ENCODE data around the gene LEKR1. TPM values are rescaled to one million over a fixed set of nuclear protein-coding genes. Genes with fewer than 3 reads are reported as not detected.

LEKR1 gene
- total and polyA plus RNA-seq, 9 of the 15 experiments (the other 6 are each of a cell fraction or from before 2014, with no cell fraction given): 0.76 to 1.8 (median 1.2) TPM

- no peak for TF ChIP-seq ARID3B (CRISPR knock-in tag; IDR thresholded peaks at IDR 0.05; ENCODE audit: borderline replicate concordance)
- TF ChIP-seq GTF2E2 (tag; IDR thresholded peaks at IDR 0.05): no peak
- TF ChIP-seq BCL6 (CRISPR knock-in tag; IDR thresholded peaks at IDR 0.05): no peak
- TF ChIP-seq RBBP5 (IDR thresholded peaks at IDR 0.05; ENCODE audit: borderline replicate concordance, insufficient read depth, low read length, poor library complexity, severe bottlenecking): no peak
- no peak for TF ChIP-seq THRA (IDR thresholded peaks at IDR 0.05)
- no peak for TF ChIP-seq CC2D1A (IDR thresholded peaks at IDR 0.05)
- TF ChIP-seq HDAC3 (IDR thresholded peaks at IDR 0.05; ENCODE audit: borderline replicate concordance, partially characterized antibody): peak; percentile 18
- TF ChIP-seq CSDE1 (IDR thresholded peaks at IDR 0.05): no peak
- TF ChIP-seq GTF2B (IDR thresholded peaks at IDR 0.05; ENCODE audit: extremely low read depth, insufficient read length): no peak
- no peak for TF ChIP-seq ZNF143 (CRISPR knock-in tag; IDR thresholded peaks at IDR 0.05)
- TF ChIP-seq POLR2AphosphoS2 (IDR thresholded peaks at IDR 0.05; ENCODE audit: low read length): no peak
- no peak for TF ChIP-seq FOXM1 (IDR thresholded peaks at IDR 0.05; ENCODE audit: low read depth)
- no peak for TF ChIP-seq FOXM1 (CRISPR knock-in tag; IDR thresholded peaks at IDR 0.05; ENCODE audit: low read depth)
- peak; percentile 67 for TF ChIP-seq FOSL1 (tag; conservative IDR thresholded peaks at IDR 0.05)
- no peak for TF ChIP-seq TCF7 (IDR thresholded peaks at IDR 0.05; ENCODE audit: borderline replicate concordance)
- TF ChIP-seq CBX1 (IDR thresholded peaks at IDR 0.05; ENCODE audit: low read depth): no peak
- TF ChIP-seq ZNF609 (CRISPR knock-in tag; IDR thresholded peaks at IDR 0.05; ENCODE audit: borderline replicate concordance): no peak
- peak; percentile 89 for TF ChIP-seq C11orf30 (IDR thresholded peaks at IDR 0.05; ENCODE audit: low read depth)
- TF ChIP-seq SMC3 (conservative IDR thresholded peaks at IDR 0.05; ENCODE audit: insufficient read depth, low read depth, low read length): no peak
- TF ChIP-seq GABPA (tag; conservative IDR thresholded peaks at IDR 0.05; ENCODE audit: low read depth): no peak
Observed at GRCh38 chr3:156812521-156813335, 13.4 kb upstream of the LEKR1 start (continued).

Data from K562 (cell line).